Gastroesophageal sphincter (tissue), 4 donors: ENCODE measurements around the gene SPSB1. TPM values are rescaled to one million over a fixed set of nuclear protein-coding genes. Genes with fewer than 3 reads are reported as not detected.

Experiments used
- ATAC-seq: fragments of 150-250 bp; one replicate; pipeline ENCODE4 v1.9.1; 2016; ENCODE audit warnings: mild to moderate bottlenecking, moderate library complexity
- H3K27ac ChIP-seq, 4 donors: fragments of 200-600 bp; sonication (generic) in 3 of 4; 1 replicate in 3 of 4; 2 replicates in 1 of 4; pipeline ENCODE4 v1.5.1; 2016 to 2019
- H3K27me3 ChIP-seq: fragments of 200-600 bp; sonication (generic); one replicate; pipeline ENCODE4 v1.5.1; 2019
- H3K36me3 ChIP-seq, 2 donors: fragments of 200-600 bp; sonication (generic); one replicate each; pipeline ENCODE4 v1.5.1; 2019; ENCODE audit warnings: control low read depth in 1 of 2
- H3K4me1 ChIP-seq, 3 donors: fragments of 200-600 bp; sonication (generic); 1 replicate in 2 of 3; 2 replicates in 1 of 3; pipeline ENCODE4 v1.5.1; 2016 to 2019; ENCODE audit warnings: control low read depth in 2 of 3
- H3K4me3 ChIP-seq, 2 donors: fragments of 200-600 bp; sonication (generic); one replicate each; pipeline ENCODE4 v1.5.1; 2019; ENCODE audit warnings: mild to moderate bottlenecking in 1 of 2, moderate library complexity in 1 of 2
- H3K9me3 ChIP-seq, 3 donors: fragments of 200-600 bp; sonication (generic); one replicate each; pipeline ENCODE4 v1.5.1; 2017 to 2019; ENCODE audit warnings: control low read depth in 2 of 3
- CTCF ChIP-seq, 4 experiments: fragments of 200-600 bp in 2 of 4; fragments of 450-650 bp in 2 of 4; sonication (generic) in 1 of 4; IDR thresholded peaks; one replicate each; pipeline ENCODE4 v1.5.1; 2017 to 2019; ENCODE audit warnings: antibody characterized with exemption in 4 of 4, mild to moderate bottlenecking in 2 of 4, moderate library complexity in 2 of 4
- EP300 ChIP-seq: sonication (generic); formaldehyde crosslinking; IDR thresholded peaks from one replicate; pipeline ENCODE4 v1.6.1; 2017; ENCODE audit warnings: antibody characterized with exemption, mild to moderate bottlenecking
- POLR2A ChIP-seq, 2 donors: fragments of 450-650 bp; IDR thresholded peaks; one replicate each; pipeline ENCODE4 v1.6.1; 2017; ENCODE audit warnings: antibody characterized with exemption in 2 of 2, mild to moderate bottlenecking in 2 of 2, moderate library complexity in 1 of 2
- POLR2AphosphoS5 ChIP-seq: sonication (generic); formaldehyde crosslinking; IDR thresholded peaks from one replicate; pipeline ENCODE4 v1.6.1; 2017; ENCODE audit warnings: antibody characterized with exemption
- WGBS, 2 donors: methylation state at CpG; one replicate each; pipeline ENCODE4 v1.1.5; 2018; ENCODE audit warnings: low coverage in 1 of 2; 5-methylcytosine and 5-hydroxymethylcytosine counted together
- total RNA-seq, 4 donors: library from RNA; depleted of rRNA; stranded (reverse); fragments of >200 nt; gene quantifications; one replicate each; pipeline ENCODE4 v1.1.0, GENCODE V29; 2016

SPSB1 gene
- total RNA-seq, 4 donors from 2014 or later: 56.3 to 111 (median 99.5) TPM

- Histone ChIP-seq H3K4me3 (no peak overlapping the region), H3K4me1 (peaks cover 0 to 38% (median 3%) of the 10 kb centered on the region in 3 donors), H3K36me3 (peaks cover 0 to 28% of the 10 kb centered on the region in 2 donors), H3K9me3 (no peaks in the 10 kb centered on the region), H3K27me3 (no peaks in the 10 kb centered on the region), H3K27ac (no peak overlapping the region)
- ATAC-seq: no peak
- 86% methylated on average over 2 of the region's 12 CpGs; no CpG with 5 or more reads in 1 of the 2 donors for WGBS, 2 donors
- TF ChIP-seq CTCF (IDR thresholded peaks at IDR 0.05): no peak
- TF ChIP-seq EP300: no peak
- no peak for TF ChIP-seq POLR2A (IDR thresholded peaks at IDR 0.05)
- no peak for TF ChIP-seq POLR2AphosphoS5
Observed at GRCh38 chr1:9269721-9270120, 23.0 kb upstream of the SPSB1 start.

GRCh38 chr1:9270290-9270883 lies 22.3 kb upstream of the SPSB1 start:
- H3K4me3 ChIP-seq: no peak overlapping the region
- TF ChIP-seq POLR2A (IDR thresholded peaks at IDR 0.05): no peak
- TF ChIP-seq EP300: no peak
- no peak for TF ChIP-seq CTCF (IDR thresholded peaks at IDR 0.05)
- TF ChIP-seq POLR2AphosphoS5: no peak
- peak overlapping the region in 2 of 4 donors; percentile 8 to 24 for H3K27ac ChIP-seq
- no peaks in the 10 kb centered on the region for H3K9me3 ChIP-seq
- WGBS, 2 donors: 61 to 78% methylated on average over 8 to 9 of the region's 15 CpGs
- ATAC-seq: no peak
- no peaks in the 10 kb centered on the region for H3K27me3 ChIP-seq
- H3K36me3 ChIP-seq: peaks cover 0 to 21% of the 10 kb centered on the region in 2 donors
- H3K4me1 ChIP-seq: peaks cover 0 to 37% (median 3%) of the 10 kb centered on the region in 3 donors

GRCh38 chr1:9271283-9271682 lies 21.4 kb upstream of the SPSB1 start:
- no peak overlapping the region for H3K27ac ChIP-seq
- no peak overlapping the region for H3K4me3 ChIP-seq
- H3K36me3 ChIP-seq: peaks cover 0 to 12% of the 10 kb centered on the region in 2 donors
- ATAC-seq: no peak
- TF ChIP-seq EP300: no peak
- TF ChIP-seq CTCF (IDR thresholded peaks at IDR 0.05): no peak
- TF ChIP-seq POLR2A (IDR thresholded peaks at IDR 0.05): no peak
- no peak for TF ChIP-seq POLR2AphosphoS5
- 79% methylated on average over 8 of the region's 11 CpGs; no CpG with 5 or more reads in 1 of the 2 donors for WGBS, 2 donors
- H3K27me3 ChIP-seq: no peaks in the 10 kb centered on the region
- no peaks in the 10 kb centered on the region for H3K9me3 ChIP-seq
- H3K4me1 ChIP-seq: peaks cover 0 to 28% (median 3%) of the 10 kb centered on the region in 3 donors

GRCh38 chr1:9271861-9272595 lies 20.7 kb upstream of the SPSB1 start:
- Histone ChIP-seq H3K4me3 (no peak overlapping the region), H3K36me3 (peaks cover 0 to 11% of the 10 kb centered on the region in 2 donors), H3K27me3 (no peaks in the 10 kb centered on the region), H3K4me1 (peaks cover 0 to 20% (median 0%) of the 10 kb centered on the region in 3 donors), H3K27ac (no peak overlapping the region), H3K9me3 (no peaks in the 10 kb centered on the region)
- TF ChIP-seq CTCF (IDR thresholded peaks at IDR 0.05): no peak
- TF ChIP-seq POLR2AphosphoS5: no peak
- no peak for TF ChIP-seq POLR2A (IDR thresholded peaks at IDR 0.05)
- TF ChIP-seq EP300: no peak
- ATAC-seq: no peak
- 73 to 100% methylated on average over 7 to 8 of the region's 24 CpGs for WGBS, 2 donors

- Histone ChIP-seq H3K9me3 (no peaks in the 10 kb centered on the region), H3K36me3 (peaks cover 0 to 11% of the 10 kb centered on the region in 2 donors), H3K27me3 (no peaks in the 10 kb centered on the region), H3K4me1 (peaks cover 0 to 15% (median 0%) of the 10 kb centered on the region in 3 donors), H3K4me3 (no peak overlapping the region), H3K27ac (no peak overlapping the region)
- WGBS, 2 donors: 83% methylated on average over 3 to 7 of the region's 11 CpGs
- ATAC-seq: no peak
- TF ChIP-seq CTCF (IDR thresholded peaks at IDR 0.05) (no peak), POLR2AphosphoS5 (no peak), EP300 (no peak), POLR2A (IDR thresholded peaks at IDR 0.05) (no peak)
Observed at GRCh38 chr1:9273177-9273576, 19.5 kb upstream of the SPSB1 start.
